Measurements from ENCODE around the gene NALCN.

The NALCN gene

DNA sequence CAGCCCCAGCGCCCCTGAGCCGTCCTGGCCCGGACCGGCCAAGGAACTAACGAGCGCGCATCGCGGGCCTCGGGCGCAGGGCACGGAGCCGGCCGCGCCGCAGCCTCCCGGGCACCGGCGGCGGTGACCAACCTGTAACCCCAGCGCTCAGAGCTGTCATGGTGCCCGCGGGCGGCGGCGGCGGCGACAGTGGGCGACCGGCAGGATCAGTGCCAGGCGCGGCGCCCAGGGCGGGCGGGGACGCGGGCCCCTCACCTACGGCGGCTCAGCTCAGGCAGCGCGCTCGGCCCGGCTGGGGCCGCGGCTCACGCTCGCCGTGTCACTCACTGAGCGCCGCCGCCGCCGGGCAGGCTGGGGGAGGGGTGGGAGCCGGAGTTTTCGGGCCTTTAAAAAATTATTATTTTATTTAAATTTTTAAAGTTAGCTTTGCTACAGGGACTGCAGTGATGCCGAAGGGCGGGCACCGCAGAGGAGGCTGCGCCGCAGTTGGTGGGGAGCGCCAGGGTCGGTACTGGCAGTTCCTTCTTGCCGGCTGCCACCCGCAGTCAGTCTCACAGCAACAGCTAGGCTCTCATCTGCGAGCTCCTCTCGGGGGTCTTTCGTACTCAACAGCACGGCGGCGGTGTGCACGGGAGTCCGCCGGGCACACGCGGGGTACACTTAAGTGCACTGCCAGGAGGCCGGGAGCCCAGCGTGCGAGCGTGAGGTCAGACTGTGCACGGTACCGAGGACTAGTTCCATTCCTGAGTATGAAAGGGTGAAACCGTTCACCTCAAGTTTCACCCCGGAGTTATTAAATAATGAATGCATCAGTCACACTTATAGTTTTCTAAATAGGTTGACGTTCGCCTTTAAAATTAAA lies at the start of gene NALCN:
Gene NALCN, minus strand, starts transcription at position 328 of the 862 bp plus-strand sequence. CDS start 17,382 bp downstream, outside the sequence.
- TF ChIP-seq, protein P1, sequence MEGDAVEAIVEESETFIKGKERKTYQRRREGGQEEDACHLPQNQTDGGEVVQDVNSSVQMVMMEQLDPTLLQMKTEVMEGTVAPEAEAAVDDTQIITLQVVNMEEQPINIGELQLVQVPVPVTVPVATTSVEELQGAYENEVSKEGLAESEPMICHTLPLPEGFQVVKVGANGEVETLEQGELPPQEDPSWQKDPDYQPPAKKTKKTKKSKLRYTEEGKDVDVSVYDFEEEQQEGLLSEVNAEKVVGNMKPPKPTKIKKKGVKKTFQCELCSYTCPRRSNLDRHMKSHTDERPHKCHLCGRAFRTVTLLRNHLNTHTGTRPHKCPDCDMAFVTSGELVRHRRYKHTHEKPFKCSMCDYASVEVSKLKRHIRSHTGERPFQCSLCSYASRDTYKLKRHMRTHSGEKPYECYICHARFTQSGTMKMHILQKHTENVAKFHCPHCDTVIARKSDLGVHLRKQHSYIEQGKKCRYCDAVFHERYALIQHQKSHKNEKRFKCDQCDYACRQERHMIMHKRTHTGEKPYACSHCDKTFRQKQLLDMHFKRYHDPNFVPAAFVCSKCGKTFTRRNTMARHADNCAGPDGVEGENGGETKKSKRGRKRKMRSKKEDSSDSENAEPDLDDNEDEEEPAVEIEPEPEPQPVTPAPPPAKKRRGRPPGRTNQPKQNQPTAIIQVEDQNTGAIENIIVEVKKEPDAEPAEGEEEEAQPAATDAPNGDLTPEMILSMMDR (conservative IDR thresholded peaks at IDR 0.05; ENCODE audit: low read depth, low read length) = no peak
- no peak within 1 kb of the TSS for H3K4me2 ChIP-seq
- H3K4me1 ChIP-seq (ENCODE audit: low read depth, poor library complexity, severe bottlenecking) = no peaks in the 10 kb centered on the region
- H2AFZ ChIP-seq (ENCODE audit: low read depth) = peak within 1 kb of the TSS; percentile 34; the same call in 1 of the 2 replicates
- H3K36me3 ChIP-seq (ENCODE audit: insufficient read depth) = no peaks in the 10 kb centered on the region
- no peak within 1 kb of the TSS for H3K9ac ChIP-seq
- H3K4me3 ChIP-seq (IDR thresholded peaks at IDR 0.05; ENCODE audit: insufficient read depth, low read depth, low read length) = no peak within 1 kb of the TSS
- no peaks in the 10 kb centered on the region for H4K20me1 ChIP-seq (ENCODE audit: insufficient read depth)
- H3K27ac ChIP-seq = no peak within 1 kb of the TSS
- no peaks in the 10 kb centered on the region for H3K79me2 ChIP-seq (ENCODE audit: insufficient read depth, low read depth)
- H3K27me3 ChIP-seq (ENCODE audit: insufficient read depth, low read depth) = no peaks in the 10 kb centered on the region

DNA sequence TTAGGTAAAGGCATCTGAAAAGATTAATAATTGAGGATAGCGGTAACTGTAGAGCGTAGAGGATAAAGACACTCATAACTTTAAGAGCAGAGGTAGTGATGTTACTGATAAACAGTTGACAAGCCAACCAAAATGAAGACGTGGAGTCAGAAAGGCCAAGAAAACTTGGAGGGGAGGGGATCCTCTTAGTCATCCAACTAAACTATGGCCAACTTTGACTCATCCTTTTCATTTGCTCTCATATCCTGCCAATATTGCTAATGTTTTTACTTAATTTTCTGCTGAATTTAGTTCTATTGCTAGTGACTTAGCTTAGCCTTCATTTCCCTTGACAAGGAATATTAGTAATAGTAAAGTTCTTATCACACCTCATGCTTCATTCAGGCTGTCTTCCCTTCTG lies 49.6 kb upstream of the NALCN start:
- no peak overlapping the region for H2AFZ ChIP-seq (ENCODE audit: low read depth)
- H3K9ac ChIP-seq = no peak overlapping the region
- no peak overlapping the region for H3K4me3 ChIP-seq (IDR thresholded peaks at IDR 0.05; ENCODE audit: insufficient read depth, low read depth, low read length)
- H3K27me3 ChIP-seq (ENCODE audit: insufficient read depth, low read depth) = no peaks in the 10 kb centered on the region
- no peaks in the 10 kb centered on the region for H3K4me1 ChIP-seq (ENCODE audit: low read depth, poor library complexity, severe bottlenecking)
- H3K4me2 ChIP-seq = no peak overlapping the region
- TF ChIP-seq, protein P1 (conservative IDR thresholded peaks at IDR 0.05; ENCODE audit: low read depth, low read length) = no peak
- no peaks in the 10 kb centered on the region for H3K79me2 ChIP-seq (ENCODE audit: insufficient read depth, low read depth)
- no peaks in the 10 kb centered on the region for H4K20me1 ChIP-seq (ENCODE audit: insufficient read depth)
- H3K36me3 ChIP-seq (ENCODE audit: insufficient read depth) = no peaks in the 10 kb centered on the region
- H3K27ac ChIP-seq = no peak overlapping the region

DNA sequence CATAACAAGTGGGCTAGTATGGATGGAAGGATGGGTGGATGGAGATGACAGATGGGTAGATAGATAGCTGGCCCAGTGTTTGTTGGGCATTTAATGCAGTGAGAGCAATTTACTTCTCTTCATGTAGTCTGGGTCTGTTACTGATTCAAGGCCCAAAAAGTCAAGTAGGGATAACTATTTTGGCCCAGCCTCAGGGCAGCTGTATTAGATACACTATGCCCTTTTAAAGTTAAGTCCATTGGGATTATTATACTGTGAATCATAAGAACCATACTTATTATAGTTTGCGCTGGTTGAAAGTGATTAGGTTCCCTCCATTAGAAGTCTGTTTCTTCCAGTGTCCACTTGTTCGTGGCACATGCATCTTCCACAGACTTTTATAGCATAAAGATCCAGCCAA lies 40.9 kb upstream of the NALCN start:
- Histone ChIP-seq H3K4me1 (ENCODE audit: low read depth, poor library complexity, severe bottlenecking) (no peaks in the 10 kb centered on the region), H4K20me1 (ENCODE audit: insufficient read depth) (no peaks in the 10 kb centered on the region), H3K27me3 (ENCODE audit: insufficient read depth, low read depth) (no peaks in the 10 kb centered on the region), H3K27ac (no peak overlapping the region), H3K4me2 (no peak overlapping the region), H3K79me2 (ENCODE audit: insufficient read depth, low read depth) (no peaks in the 10 kb centered on the region), H3K4me3 (IDR thresholded peaks at IDR 0.05; ENCODE audit: insufficient read depth, low read depth, low read length) (no peak overlapping the region), H3K9ac (no peak overlapping the region), H3K36me3 (ENCODE audit: insufficient read depth) (no peaks in the 10 kb centered on the region), H2AFZ (ENCODE audit: low read depth) (no peak overlapping the region)
- TF ChIP-seq, protein P1 (conservative IDR thresholded peaks at IDR 0.05; ENCODE audit: low read depth, low read length) = no peak

DNA sequence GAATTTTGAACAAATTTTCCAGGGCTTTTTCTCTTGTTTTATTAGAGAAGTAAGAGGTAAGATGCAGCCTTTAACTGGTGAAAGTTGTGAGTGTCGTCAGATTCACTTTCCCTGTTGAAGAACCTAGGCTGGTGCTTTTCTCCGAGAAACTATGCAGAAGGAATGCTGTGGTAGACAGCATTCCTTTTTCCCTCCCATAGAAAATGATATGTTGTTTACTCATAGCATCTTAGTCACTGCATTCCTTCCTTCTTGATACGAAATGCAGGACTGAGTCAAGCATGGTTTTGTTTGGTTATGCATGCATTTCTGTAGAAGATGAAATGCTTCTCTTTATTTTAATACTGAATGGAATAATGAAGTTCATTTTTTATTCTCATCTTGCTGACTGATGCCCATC lies 39.6 kb upstream of the NALCN start:
- H3K9ac ChIP-seq = no peak overlapping the region
- TF ChIP-seq, protein P1 (conservative IDR thresholded peaks at IDR 0.05; ENCODE audit: low read depth, low read length) = no peak
- H3K4me1 ChIP-seq (ENCODE audit: low read depth, poor library complexity, severe bottlenecking) = no peaks in the 10 kb centered on the region

More for the DNA sequence above, 39.6 kb upstream of the NALCN start:
- Histone ChIP-seq H3K27me3 (ENCODE audit: insufficient read depth, low read depth) (no peaks in the 10 kb centered on the region), H3K27ac (no peak overlapping the region), H3K4me3 (IDR thresholded peaks at IDR 0.05; ENCODE audit: insufficient read depth, low read depth, low read length) (no peak overlapping the region), H2AFZ (ENCODE audit: low read depth) (no peak overlapping the region), H4K20me1 (ENCODE audit: insufficient read depth) (no peaks in the 10 kb centered on the region), H3K4me2 (no peak overlapping the region), H3K36me3 (ENCODE audit: insufficient read depth) (no peaks in the 10 kb centered on the region), H3K79me2 (ENCODE audit: insufficient read depth, low read depth) (no peaks in the 10 kb centered on the region)

All from KMS-11 (cell line).